CD14-positive monocyte (primary cell): ENCODE data around the gene SLC4A8. TPM values are rescaled to one million over a fixed set of nuclear protein-coding genes. Genes with fewer than 3 reads are reported as not detected.

Experiments used
- DNase-seq, 3 donors: peaks; one replicate each; pipeline ENCODE4 v3.0.0-alpha.2; 2011 to 2022
- H2AFZ ChIP-seq: 2 replicates; pipeline ENCODE4 v1.6.0; 2012; ENCODE audit warnings: mild to moderate bottlenecking, low read depth, low read length, inconsistent platforms; ENCODE audit not compliant: insufficient read depth, poor library complexity, severe bottlenecking
- H3K27ac ChIP-seq, 2 donors: 1 replicate in 1 of 2; 2 replicates in 1 of 2; pipeline ENCODE4 v1.5.1; 2012 to 2013; ENCODE audit warnings: low read length in 2 of 2, control low read depth in 1 of 2, inconsistent platforms in 1 of 2, low read depth in 1 of 2, mild to moderate bottlenecking in 1 of 2
- H3K27me3 ChIP-seq, 2 donors: one replicate each; pipeline versions ENCODE4 v1.6.0 to v1.6.1; 2011 to 2013; ENCODE audit warnings: low read length in 2 of 2; ENCODE audit not compliant: control insufficient read depth in 2 of 2, insufficient read depth in 2 of 2
- H3K36me3 ChIP-seq, 2 donors: replicated peaks in 1 of 2; 1 replicate in 1 of 2; 2 replicates in 1 of 2; pipeline versions ENCODE4 v1.5.1 to v1.6.1; 2012 to 2013; ENCODE audit warnings: low read length in 2 of 2, control low read depth in 1 of 2, inconsistent platforms in 1 of 2, mild to moderate bottlenecking in 1 of 2; ENCODE audit not compliant: insufficient read depth in 2 of 2, control insufficient read depth in 1 of 2
- H3K4me1 ChIP-seq, 2 donors: 1 replicate in 1 of 2; 2 replicates in 1 of 2; pipeline versions ENCODE4 v1.5.1 to v1.6.1; 2012 to 2013; ENCODE audit warnings: low read length in 2 of 2, control low read depth in 1 of 2, inconsistent platforms in 1 of 2, mild to moderate bottlenecking in 1 of 2, moderate library complexity in 1 of 2; ENCODE audit not compliant: insufficient read depth in 2 of 2, control insufficient read depth in 1 of 2
- H3K4me2 ChIP-seq: replicated peaks from 2 replicates; pipeline ENCODE3; 2012; ENCODE audit warnings: low read length, moderate library complexity, mild to moderate bottlenecking; ENCODE audit not compliant: poor library complexity, severe bottlenecking; ENCODE audit errors: extremely low read depth
- H3K4me3 ChIP-seq, 3 experiments: fragments of 200-600 bp in 1 of 3; sonication (generic) in 1 of 3; replicated peaks in 1 of 3; 1 replicate in 2 of 3; 2 replicates in 1 of 3; pipeline ENCODE4 v1.5.1; 2011 to 2013; ENCODE audit warnings: low read length in 3 of 3, mild to moderate bottlenecking in 3 of 3, control low read depth in 2 of 3, low read depth in 2 of 3, inconsistent platforms in 1 of 3, moderate library complexity in 1 of 3
- H3K79me2 ChIP-seq: 2 replicates; pipeline ENCODE4 v1.6.0; 2012; ENCODE audit warnings: mild to moderate bottlenecking, control low read depth, inconsistent platforms, low read length, moderate library complexity; ENCODE audit not compliant: insufficient read depth
- H3K9ac ChIP-seq: 2 replicates; pipeline ENCODE4 v1.6.0; 2017; ENCODE audit warnings: low read length, mild to moderate bottlenecking; ENCODE audit not compliant: insufficient read depth, poor library complexity, severe bottlenecking
- H3K9me3 ChIP-seq, 2 donors: replicated peaks in 1 of 2; 1 replicate in 1 of 2; 2 replicates in 1 of 2; pipeline versions ENCODE4 v1.5.1 to v1.6.1; 2012 to 2013; ENCODE audit warnings: low read length in 2 of 2, control low read depth in 1 of 2; ENCODE audit not compliant: control insufficient read depth in 1 of 2, insufficient read depth in 1 of 2
- H4K20me1 ChIP-seq: 2 replicates; pipeline ENCODE4 v1.6.0; 2012; ENCODE audit warnings: mild to moderate bottlenecking, low read length, control low read depth, moderate library complexity; ENCODE audit not compliant: insufficient read depth
- H3K27ac Mint-ChIP-seq, 7 donors: one replicate each; pipeline ENCODE4 v1.8.0; 2020; ENCODE audit warnings: mild to moderate bottlenecking in 7 of 7, mixed read lengths in 7 of 7, moderate library complexity in 6 of 7, inconsistent platforms in 2 of 7
- H3K27me3 Mint-ChIP-seq, 3 donors: one replicate each; pipeline ENCODE4 v1.8.0; 2021 to 2022; ENCODE audit warnings: low read depth in 3 of 3, mild to moderate bottlenecking in 3 of 3, mixed read lengths in 3 of 3, moderate library complexity in 3 of 3, inconsistent platforms in 1 of 3
- H3K36me3 Mint-ChIP-seq, 2 donors: one replicate each; pipeline ENCODE4 v1.8.0; 2020; ENCODE audit warnings: mixed read lengths in 2 of 2, inconsistent platforms in 1 of 2, mild to moderate bottlenecking in 1 of 2
- H3K4me1 Mint-ChIP-seq: one replicate; pipeline ENCODE4 v1.8.0; 2020; ENCODE audit warnings: mild to moderate bottlenecking, mixed read lengths
- H3K4me3 Mint-ChIP-seq, 2 donors: one replicate each; pipeline ENCODE4 v1.8.0; 2020; ENCODE audit warnings: mild to moderate bottlenecking in 2 of 2, mixed read lengths in 2 of 2, moderate library complexity in 1 of 2
- H3K9me3 Mint-ChIP-seq, 7 donors: one replicate each; pipeline ENCODE4 v1.8.0; 2020 to 2022; ENCODE audit warnings: mixed read lengths in 7 of 7, mild to moderate bottlenecking in 6 of 7, moderate library complexity in 6 of 7, inconsistent platforms in 2 of 7
- WGBS: methylation state at CpG from one replicate; pipeline ENCODE4 v1.1.5; 2013; ENCODE audit warnings: missing lambda C conversion rate; ENCODE audit not compliant: insufficient coverage; 5-methylcytosine and 5-hydroxymethylcytosine counted together
- intact Hi-C, 2 donors: fragments of 100-400 bp; cut with micrococcal nuclease; formaldehyde crosslinking; loops; one replicate each; pipeline versions ENCODE4 v1.15.0 to v1.15.1; 2023
- polyA plus RNA-seq, 3 donors: library from polyadenylated mRNA; depleted of rRNA in 1 of 3; unstranded in 2 of 3; stranded (reverse) in 1 of 3; fragments of 300-500 nt in 2 of 3; fragments of >200 nt in 1 of 3; fragmentation: Illumina TruSeq in 2 of 3; gene quantifications; 1 replicate in 2 of 3; 2 replicates in 1 of 3; pipeline ENCODE4 v1.2.3, GENCODE V29; 2012 to 2021
- TF ChIP-seq, protein P1 (sequence below): fragments of 200-600 bp; IDR thresholded peaks from one replicate; pipeline ENCODE4 v1.8.0; 2022; ENCODE audit warnings: antibody characterized with exemption, mild to moderate bottlenecking

The SLC4A8 gene
- polyA plus RNA-seq, 3 donors, result 1.9 to 5.4 (median 2.3) TPM

- DNase-seq, result no peak
- H3K4me1 ChIP-seq, result no peaks in the 10 kb centered on the region
- Mint-ChIP-seq H3K9me3 (no peaks in the 10 kb centered on the region), H3K4me1 (no peaks in the 10 kb centered on the region), H3K27ac (no peak overlapping the region), H3K27me3 (peaks cover 0 to 1% (median 0%) of the 10 kb centered on the region in 3 donors), H3K4me3 (no peak overlapping the region), H3K36me3 (peaks cover 2 to 9% of the 10 kb centered on the region in 2 donors)
- TF ChIP-seq, protein P1, sequence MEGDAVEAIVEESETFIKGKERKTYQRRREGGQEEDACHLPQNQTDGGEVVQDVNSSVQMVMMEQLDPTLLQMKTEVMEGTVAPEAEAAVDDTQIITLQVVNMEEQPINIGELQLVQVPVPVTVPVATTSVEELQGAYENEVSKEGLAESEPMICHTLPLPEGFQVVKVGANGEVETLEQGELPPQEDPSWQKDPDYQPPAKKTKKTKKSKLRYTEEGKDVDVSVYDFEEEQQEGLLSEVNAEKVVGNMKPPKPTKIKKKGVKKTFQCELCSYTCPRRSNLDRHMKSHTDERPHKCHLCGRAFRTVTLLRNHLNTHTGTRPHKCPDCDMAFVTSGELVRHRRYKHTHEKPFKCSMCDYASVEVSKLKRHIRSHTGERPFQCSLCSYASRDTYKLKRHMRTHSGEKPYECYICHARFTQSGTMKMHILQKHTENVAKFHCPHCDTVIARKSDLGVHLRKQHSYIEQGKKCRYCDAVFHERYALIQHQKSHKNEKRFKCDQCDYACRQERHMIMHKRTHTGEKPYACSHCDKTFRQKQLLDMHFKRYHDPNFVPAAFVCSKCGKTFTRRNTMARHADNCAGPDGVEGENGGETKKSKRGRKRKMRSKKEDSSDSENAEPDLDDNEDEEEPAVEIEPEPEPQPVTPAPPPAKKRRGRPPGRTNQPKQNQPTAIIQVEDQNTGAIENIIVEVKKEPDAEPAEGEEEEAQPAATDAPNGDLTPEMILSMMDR, result no peak
- H3K4me3 ChIP-seq, result no peak overlapping the region
- no peaks in the 10 kb centered on the region for H3K36me3 ChIP-seq
- H3K27me3 ChIP-seq, result no peaks in the 10 kb centered on the region
- no peaks in the 10 kb centered on the region for H3K79me2 ChIP-seq
- no peaks in the 10 kb centered on the region for H4K20me1 ChIP-seq
- WGBS, result no CpG with 5 or more reads among the region's 2 CpGs
- H3K27ac ChIP-seq, result no peak overlapping the region
- intact Hi-C loops, result no loop called here
- H3K9ac ChIP-seq, result no peak overlapping the region
- no peak overlapping the region for H3K4me2 ChIP-seq
- H3K9me3 ChIP-seq, result no peaks in the 10 kb centered on the region
- no peak overlapping the region for H2AFZ ChIP-seq
Measured at GRCh38 chr12:51460519-51460918, 35.9 kb downstream of the SLC4A8 start.

- Mint-ChIP-seq H3K4me1 (no peaks in the 10 kb centered on the region), H3K4me3 (no peak overlapping the region), H3K36me3 (peaks cover 2 to 12% of the 10 kb centered on the region in 2 donors), H3K27ac (no peak overlapping the region), H3K9me3 (no peaks in the 10 kb centered on the region), H3K27me3 (peaks cover 0 to 1% (median 0%) of the 10 kb centered on the region in 3 donors)
- TF ChIP-seq, protein P1, result no peak
- no peaks in the 10 kb centered on the region for H4K20me1 ChIP-seq
- no peak overlapping the region for H2AFZ ChIP-seq
- no CpG with 5 or more reads among the region's 1 CpG for whole genome bisulfite sequencing
- H3K4me2 ChIP-seq, result no peak overlapping the region
- H3K4me3 ChIP-seq, result no peak overlapping the region
- H3K27ac ChIP-seq, result no peak overlapping the region
- H3K4me1 ChIP-seq, result no peaks in the 10 kb centered on the region
- no peak for DNase-seq
- H3K27me3 ChIP-seq, result no peaks in the 10 kb centered on the region
- no peak overlapping the region for H3K9ac ChIP-seq
- no peaks in the 10 kb centered on the region for H3K36me3 ChIP-seq
- no peaks in the 10 kb centered on the region for H3K79me2 ChIP-seq
- no peaks in the 10 kb centered on the region for H3K9me3 ChIP-seq
- intact Hi-C loops, result no loop called here
Measured at GRCh38 chr12:51465491-51465890, 40.9 kb downstream of the SLC4A8 start.
